ENCODE data around the gene KCNC3. TPM values are rescaled to one million over a fixed set of nuclear protein-coding genes. Genes with fewer than 3 reads are reported as not detected.

Gene KCNC3
- total RNA-seq, 1 donor from 2014 or later = not detected

DNA sequence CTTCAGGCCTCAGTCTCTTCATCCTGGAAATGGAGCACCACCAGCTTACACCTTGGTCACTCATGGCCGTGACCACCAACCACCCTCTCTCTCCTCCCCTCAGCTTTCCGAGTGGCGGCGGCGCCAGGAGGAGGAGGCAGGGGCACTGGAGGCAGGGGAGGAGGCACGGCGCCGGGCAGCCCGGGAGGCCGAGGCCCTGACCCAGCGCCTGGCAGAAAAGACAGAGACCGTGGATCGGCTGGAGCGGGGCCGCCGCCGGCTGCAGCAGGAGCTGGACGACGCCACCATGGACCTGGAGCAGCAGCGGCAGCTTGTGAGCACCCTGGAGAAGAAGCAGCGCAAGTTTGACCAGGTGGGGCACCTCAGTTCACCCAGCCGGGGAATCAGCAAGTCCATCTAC, 47.7 kb downstream of the KCNC3 start:
- Histone ChIP-seq H4K20me1 (ENCODE audit: insufficient read depth, low read length) (no peaks in the 10 kb centered on the region), H3K9ac (ENCODE audit: low read length) (no peak overlapping the region), H3K4me1 (ENCODE audit: insufficient read depth, low read length) (no peaks in the 10 kb centered on the region), H3K36me3 (ENCODE audit: insufficient read depth, low read length) (no peaks in the 10 kb centered on the region), H3K9me3 (ENCODE audit: insufficient read depth, low read depth, low read length) (no peaks in the 10 kb centered on the region), H3K27ac (ENCODE audit: low read depth, low read length) (no peak overlapping the region), H3K79me2 (ENCODE audit: insufficient read depth, low read length) (no peaks in the 10 kb centered on the region), H3K4me3 (ENCODE audit: insufficient read depth, low read depth, low read length) (no peak overlapping the region), H3K27me3 (ENCODE audit: insufficient read depth, low read length) (no peaks in the 10 kb centered on the region), H3K4me2 (ENCODE audit: low read length) (no peak overlapping the region), H2AFZ (ENCODE audit: low read depth, low read length) (no peak overlapping the region)
- no peak for DNase-seq (ENCODE audit: low read depth)
- Mint-ChIP-seq H3K9me3 (ENCODE audit: unreplicated experiment) (peaks cover 20% of the 10 kb centered on the region), H3K27ac (ENCODE audit: unreplicated experiment) (no peak overlapping the region), H3K27me3 (ENCODE audit: low read depth, unreplicated experiment) (no peaks in the 10 kb centered on the region), H3K36me3 (ENCODE audit: low read depth, unreplicated experiment) (no peaks in the 10 kb centered on the region), H3K4me1 (ENCODE audit: low read depth, unreplicated experiment) (no peaks in the 10 kb centered on the region), H3K4me3 (ENCODE audit: unreplicated experiment) (no peak overlapping the region)
- no peak for TF ChIP-seq EZH2 (IDR thresholded peaks at IDR 0.05; ENCODE audit: insufficient read depth, low read length)
- TF ChIP-seq CTCF (IDR thresholded peaks at IDR 0.05; ENCODE audit: insufficient read depth, low read depth, low read length) = no peak
- no peak for FAIRE-seq

- no peaks in the 10 kb centered on the region for H3K27me3 ChIP-seq (ENCODE audit: insufficient read depth, low read length)
- Mint-ChIP-seq H3K36me3 (ENCODE audit: low read depth, unreplicated experiment) (no peaks in the 10 kb centered on the region), H3K9me3 (ENCODE audit: unreplicated experiment) (peaks cover 21% of the 10 kb centered on the region)
Measured at GRCh38 chr19:50280983-50281382, 48.2 kb downstream of the KCNC3 start.

More at GRCh38 chr19:50280983-50281382, 48.2 kb downstream of the KCNC3 start:
- H3K27ac ChIP-seq (ENCODE audit: low read depth, low read length) = no peak overlapping the region
- Mint-ChIP-seq H3K4me1 (ENCODE audit: low read depth, unreplicated experiment) (no peaks in the 10 kb centered on the region), H3K27ac (ENCODE audit: unreplicated experiment) (no peak overlapping the region), H3K27me3 (ENCODE audit: low read depth, unreplicated experiment) (no peaks in the 10 kb centered on the region), H3K4me3 (ENCODE audit: unreplicated experiment) (no peak overlapping the region)
- H3K4me3 ChIP-seq (ENCODE audit: insufficient read depth, low read depth, low read length) = no peak overlapping the region
- H3K79me2 ChIP-seq (ENCODE audit: insufficient read depth, low read length) = no peaks in the 10 kb centered on the region
- H3K36me3 ChIP-seq (ENCODE audit: insufficient read depth, low read length) = no peaks in the 10 kb centered on the region
- DNase-seq (ENCODE audit: low read depth) (no peak), FAIRE-seq (no peak)
- no peak overlapping the region for H3K9ac ChIP-seq (ENCODE audit: low read length)
- no peaks in the 10 kb centered on the region for H3K4me1 ChIP-seq (ENCODE audit: insufficient read depth, low read length)
- no peaks in the 10 kb centered on the region for H4K20me1 ChIP-seq (ENCODE audit: insufficient read depth, low read length)
- TF ChIP-seq CTCF (IDR thresholded peaks at IDR 0.05; ENCODE audit: insufficient read depth, low read depth, low read length) (no peak), EZH2 (IDR thresholded peaks at IDR 0.05; ENCODE audit: insufficient read depth, low read length) (no peak)
- no peaks in the 10 kb centered on the region for H3K9me3 ChIP-seq (ENCODE audit: insufficient read depth, low read depth, low read length)
- H2AFZ ChIP-seq (ENCODE audit: low read depth, low read length) = no peak overlapping the region
- no peak overlapping the region for H3K4me2 ChIP-seq (ENCODE audit: low read length)
